ENCODE data around the gene RICTOR.

GRCh38 chr5:39049315-39049714 is 24.9 kb downstream of the RICTOR start:
- TF ChIP-seq POLR2A (IDR thresholded peaks at IDR 0.05) (no peak), CTCF (IDR thresholded peaks at IDR 0.05) (no peak)
